ENCODE measurements around the gene NBDY. TPM values are rescaled to one million over a fixed set of nuclear protein-coding genes. Genes with fewer than 3 reads are reported as not detected.

NBDY gene
- total and polyA plus RNA-seq, 4 donors: 11.8 to 43.2 (median 22.7) TPM

GRCh38 chrX:56733459-56734046, 4.5 kb downstream of the NBDY start:
- ATAC-seq (ENCODE audit: insufficient read depth, low FRiP score): no peak
- WGBS, 2 donors: 48 to 57% methylated on average over 2 of the region's 2 CpGs
- peak overlapping the region in 1 of 2 donors; percentile 7 for H3K9ac ChIP-seq (ENCODE audit: insufficient read depth in 1 of 2, low read length in 2 of 2)

GRCh38 chrX:56736219-56736618, 7.2 kb downstream of the NBDY start:
- Histone ChIP-seq H3K4me1 (ENCODE audit: control insufficient read depth in 5 of 5, insufficient read depth in 5 of 5, low read length in 5 of 5) (no peaks in the 10 kb centered on the region), H3K9ac (ENCODE audit: insufficient read depth in 1 of 2, low read length in 2 of 2) (no peak overlapping the region), H3K4me3 (no peak overlapping the region), H3K27me3 (ENCODE audit: control insufficient read depth in 3 of 3, insufficient read depth in 3 of 3, low read length in 2 of 3) (peaks cover 0 to 26% (median 19%) of the 10 kb centered on the region in 3 donors), H3K27ac (ENCODE audit: low read depth in 1 of 2, low read length in 1 of 2) (no peak overlapping the region), H3K9me3 (ENCODE audit: control insufficient read depth in 4 of 4, insufficient read depth in 3 of 4, low read length in 3 of 4) (no peaks in the 10 kb centered on the region), H3K36me3 (ENCODE audit: control insufficient read depth in 4 of 4, insufficient read depth in 4 of 4, low read length in 4 of 4) (peaks cover 0 to 3% (median 0%) of the 10 kb centered on the region in 4 donors)
- 93 to 96% methylated on average over 14 of the region's 14 CpGs for WGBS, 2 donors
- TF ChIP-seq CTCF (IDR thresholded peaks at IDR 0.05; ENCODE audit: control extremely low read depth, extremely low read depth): no peak
- no peak for DNase-seq
- ATAC-seq (ENCODE audit: insufficient read depth, low FRiP score): no peak

More at GRCh38 chrX:56733459-56734046, 4.5 kb downstream of the NBDY start:
- H3K36me3 ChIP-seq (ENCODE audit: control insufficient read depth in 4 of 4, insufficient read depth in 4 of 4, low read length in 4 of 4): peaks cover 0 to 3% (median 0%) of the 10 kb centered on the region in 4 donors
- no peaks in the 10 kb centered on the region for H3K9me3 ChIP-seq (ENCODE audit: control insufficient read depth in 4 of 4, insufficient read depth in 3 of 4, low read length in 3 of 4)
- TF ChIP-seq CTCF (IDR thresholded peaks at IDR 0.05; ENCODE audit: control extremely low read depth, extremely low read depth): peak; percentile 57
- H3K4me1 ChIP-seq (ENCODE audit: control insufficient read depth in 5 of 5, insufficient read depth in 5 of 5, low read length in 5 of 5): no peaks in the 10 kb centered on the region
- peaks cover 0 to 25% (median 23%) of the 10 kb centered on the region in 3 donors for H3K27me3 ChIP-seq (ENCODE audit: control insufficient read depth in 3 of 3, insufficient read depth in 3 of 3, low read length in 2 of 3)
- DNase-seq: peak; percentile 40 to 58 (median 48)
- H3K4me3 ChIP-seq: no peak overlapping the region
- no peak overlapping the region for H3K27ac ChIP-seq (ENCODE audit: low read depth in 1 of 2, low read length in 1 of 2)

- H3K9me3 ChIP-seq (ENCODE audit: control insufficient read depth in 4 of 4, insufficient read depth in 3 of 4, low read length in 3 of 4): peaks cover 0 to 7% (median 0%) of the 10 kb centered on the region in 4 donors
- no peak overlapping the region for H3K9ac ChIP-seq (ENCODE audit: insufficient read depth in 1 of 2, low read length in 2 of 2)
- H3K4me3 ChIP-seq: no peak overlapping the region
- DNase-seq: no peak
- no peak for TF ChIP-seq CTCF (IDR thresholded peaks at IDR 0.05; ENCODE audit: control extremely low read depth, extremely low read depth)
- peaks cover 0 to 3% (median 0%) of the 10 kb centered on the region in 4 donors for H3K36me3 ChIP-seq (ENCODE audit: control insufficient read depth in 4 of 4, insufficient read depth in 4 of 4, low read length in 4 of 4)
- 65 to 92% methylated on average over 1 of the region's 1 CpG for WGBS, 2 donors
- H3K4me1 ChIP-seq (ENCODE audit: control insufficient read depth in 5 of 5, insufficient read depth in 5 of 5, low read length in 5 of 5): no peaks in the 10 kb centered on the region
- no peak for ATAC-seq (ENCODE audit: insufficient read depth, low FRiP score)
- peaks cover 0 to 35% (median 24%) of the 10 kb centered on the region in 3 donors for H3K27me3 ChIP-seq (ENCODE audit: control insufficient read depth in 3 of 3, insufficient read depth in 3 of 3, low read length in 2 of 3)
- H3K27ac ChIP-seq (ENCODE audit: low read depth in 1 of 2, low read length in 1 of 2): no peak overlapping the region
Measured at GRCh38 chrX:56738670-56739069, 9.6 kb downstream of the NBDY start.

All from lung (tissue), 12 donors.